HG02885 (cell line): ENCODE results near the gene FIGNL2.

Experiments used
- ATAC-seq: cut with Tn5 transposase; IDR thresholded peaks from one replicate; pipeline ENCODE4 v1.9.1; 2021; ENCODE audit warnings: mild to moderate bottlenecking; ENCODE audit not compliant: unreplicated experiment, poor library complexity

The FIGNL2 gene

DNA sequence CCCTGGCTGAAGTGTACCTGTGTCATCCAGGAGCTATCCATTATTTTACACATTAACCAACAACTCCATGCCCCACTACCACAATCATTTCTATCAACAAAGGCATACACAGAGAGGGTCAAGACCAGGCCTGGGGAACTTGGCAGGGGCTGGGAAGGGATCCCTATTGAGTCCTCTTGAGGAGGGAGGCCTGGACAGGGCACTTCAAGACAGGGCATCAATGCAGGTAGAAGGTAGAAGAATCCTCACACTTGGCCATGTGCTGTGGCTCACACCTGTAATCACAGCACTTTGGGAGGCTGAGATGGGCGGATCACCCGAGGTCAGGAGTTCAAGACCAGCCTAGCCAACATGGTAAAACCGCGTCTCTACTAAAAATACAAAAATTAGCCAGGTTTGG, 26.0 kb upstream of the FIGNL2 start:
- no peak for ATAC-seq

- ATAC-seq, result no peak
These were observed 25.5 kb upstream of the FIGNL2 start for GRCh38 chr12:51874000-51874399.

- no peak for ATAC-seq
These were observed 24.9 kb upstream of the FIGNL2 start for GRCh38 chr12:51873251-51873994.

- no peak for ATAC-seq
These were observed 24.1 kb upstream of the FIGNL2 start for GRCh38 chr12:51872689-51872981.

DNA sequence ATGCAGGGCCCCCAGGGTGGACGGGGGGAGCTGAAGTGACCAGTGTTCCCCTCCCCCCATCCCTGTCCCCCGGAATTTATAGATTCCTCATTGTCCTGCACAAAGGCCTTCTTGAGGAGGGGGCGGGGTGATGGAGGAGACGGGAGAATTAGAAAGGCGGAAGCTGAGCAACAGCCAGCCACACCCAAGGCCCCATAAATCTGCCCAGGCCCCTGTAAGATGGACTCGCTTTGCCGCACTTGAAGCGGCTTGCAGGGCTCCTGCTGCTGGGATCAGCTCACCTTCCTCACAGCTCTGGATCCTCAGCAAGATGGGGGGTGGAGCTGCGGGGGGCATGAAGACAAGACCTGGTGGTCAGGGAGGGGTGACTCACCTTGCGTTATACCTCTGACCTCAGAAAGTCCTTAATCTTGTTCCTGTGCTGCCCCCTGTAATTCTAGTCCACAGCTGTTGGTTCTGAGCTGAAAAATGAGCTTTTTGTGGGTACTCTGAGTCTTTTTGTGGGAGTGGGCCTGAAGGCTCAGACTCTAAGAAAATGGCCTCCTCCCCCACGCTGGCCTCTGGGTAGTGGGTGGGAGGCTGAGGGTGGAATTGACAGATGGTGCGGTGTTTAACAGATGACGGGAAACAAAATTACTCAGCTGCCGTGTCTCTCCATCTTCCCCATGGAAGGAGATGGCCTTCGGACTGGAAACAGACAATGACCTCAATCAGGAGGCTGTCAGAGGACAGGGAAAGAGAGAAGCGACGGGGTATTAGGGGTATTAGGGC, 23.6 kb upstream of the FIGNL2 start:
- no peak for ATAC-seq

DNA sequence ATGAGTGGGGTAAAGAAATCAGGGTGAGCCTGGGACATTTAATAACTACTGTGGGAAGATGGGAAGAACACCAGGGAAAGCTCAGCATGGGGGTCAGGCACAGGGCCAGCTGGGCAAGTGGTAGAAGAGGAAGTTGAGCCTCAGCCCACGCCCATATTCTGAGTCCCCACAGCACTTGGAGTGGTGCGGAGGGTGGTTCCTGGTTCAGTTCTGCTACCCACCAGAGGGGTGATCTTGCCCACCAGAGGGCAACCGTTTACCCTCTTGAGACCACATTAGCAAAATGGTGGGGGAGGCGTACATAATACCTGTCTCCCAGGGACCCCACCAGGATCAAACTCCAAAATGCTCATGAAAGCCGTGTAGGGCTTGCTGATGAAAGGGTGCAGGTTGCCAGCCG, 22.6 kb upstream of the FIGNL2 start:
- no peak for ATAC-seq

GRCh38 chr12:51870504-51870903, 22.0 kb upstream of the FIGNL2 start:
- ATAC-seq, result no peak

DNA sequence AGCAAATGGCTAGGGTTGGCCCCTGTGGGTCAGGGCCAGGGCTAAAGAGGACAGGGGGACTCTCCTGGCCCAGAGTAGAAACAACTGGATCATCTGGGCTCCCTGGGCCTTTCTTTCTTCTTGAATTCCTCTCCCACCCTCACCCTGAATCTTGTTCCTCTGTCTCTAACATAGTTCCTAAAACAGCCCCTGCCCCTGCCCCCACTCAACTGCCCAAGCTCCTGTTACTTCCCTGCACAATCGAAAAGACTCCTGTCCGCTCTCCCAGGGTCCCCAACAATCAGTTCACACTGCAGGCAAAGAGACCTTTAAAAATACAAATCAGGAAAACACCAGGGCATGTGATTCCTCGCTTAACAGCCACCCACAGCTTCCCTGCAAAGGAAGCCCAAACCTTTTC, 21.4 kb upstream of the FIGNL2 start:
- ATAC-seq, result no peak

GRCh38 chr12:51869496-51869865, 21.0 kb upstream of the FIGNL2 start:
- no peak for ATAC-seq

DNA sequence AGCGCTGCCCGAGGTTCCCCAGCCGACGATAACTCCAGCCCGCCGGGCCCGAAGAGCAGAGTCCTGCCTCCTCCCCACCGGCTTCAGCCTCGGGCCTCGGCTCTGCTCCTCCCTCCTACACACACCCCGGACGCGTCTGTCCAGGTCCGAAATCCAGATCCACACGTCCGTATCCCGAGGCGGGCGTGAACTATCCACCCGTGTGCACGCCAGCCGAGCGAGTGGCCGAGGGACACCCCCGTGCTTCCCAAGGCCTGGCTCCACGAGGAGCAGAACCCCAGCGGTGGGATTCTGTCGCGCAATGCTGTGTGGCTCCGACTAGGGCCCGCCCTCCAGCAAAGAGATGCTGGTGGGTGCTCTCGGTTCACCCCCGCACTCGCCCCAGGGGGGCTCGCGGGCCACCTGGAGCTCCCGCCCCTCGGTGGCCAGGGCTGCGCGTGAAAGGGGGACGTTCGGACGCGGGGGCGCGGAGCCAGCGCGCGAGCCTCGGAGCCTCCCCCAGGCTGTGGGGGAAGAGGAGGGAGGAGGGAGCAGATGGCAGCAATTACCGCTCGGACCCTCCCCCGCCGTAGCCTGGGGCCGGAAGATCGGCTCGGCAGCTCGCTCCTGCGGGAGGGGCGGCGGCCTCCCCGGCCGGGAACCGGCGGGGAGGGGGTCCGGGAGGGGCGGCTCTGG, 20.4 kb upstream of the FIGNL2 start:
- ATAC-seq, result no peak

- ATAC-seq, result no peak
These were observed 19.4 kb upstream of the FIGNL2 start for GRCh38 chr12:51867796-51868428.

DNA sequence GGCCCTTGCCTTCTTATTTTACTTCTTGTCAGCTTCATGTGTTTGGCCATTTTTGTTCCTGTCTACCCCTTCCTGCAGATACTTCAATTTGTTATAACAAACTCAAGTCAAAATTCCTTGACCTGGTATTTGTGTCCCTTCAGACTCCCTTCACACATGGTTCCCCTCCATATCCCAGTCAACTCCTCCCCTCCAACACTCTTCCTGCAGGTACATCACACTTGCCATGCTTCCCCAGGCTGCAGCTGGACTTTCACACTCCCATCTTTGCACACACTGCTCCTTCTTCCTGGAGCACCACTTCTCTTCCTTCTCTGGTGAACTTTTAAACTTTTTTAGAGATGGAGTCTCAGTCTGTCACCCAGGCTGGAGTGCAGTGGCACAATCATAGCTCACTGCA, 18.9 kb upstream of the FIGNL2 start:
- no peak for ATAC-seq

GRCh38 chr12:51866762-51867161, 18.2 kb upstream of the FIGNL2 start:
- no peak for ATAC-seq

GRCh38 chr12:51866324-51866723, 17.8 kb upstream of the FIGNL2 start:
- ATAC-seq, result no peak

DNA sequence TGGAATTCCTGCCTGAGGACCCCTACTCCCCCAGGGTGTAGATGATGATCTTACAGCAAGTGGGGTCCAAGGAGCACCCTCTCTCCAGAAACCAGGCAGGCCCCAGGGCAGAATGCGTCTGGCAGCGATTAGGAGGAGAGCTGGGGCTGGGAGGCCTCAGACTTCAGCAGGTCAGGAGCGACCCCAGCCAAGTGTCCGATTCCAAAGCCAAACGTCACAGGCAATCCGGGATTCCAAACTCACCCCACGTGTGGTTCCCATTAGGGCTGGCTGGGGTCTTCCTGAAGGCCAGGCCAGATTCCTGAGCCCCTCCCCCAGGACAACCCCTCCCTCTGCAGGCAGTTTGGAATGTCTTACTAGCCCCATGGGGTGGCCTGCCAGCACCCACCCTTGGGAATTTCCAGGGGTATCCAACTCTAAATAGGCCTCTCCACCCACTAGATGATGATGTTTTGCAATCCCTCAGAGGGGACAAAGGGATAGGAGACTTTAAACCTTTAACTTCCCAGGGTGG, 17.3 kb upstream of the FIGNL2 start:
- ATAC-seq, result no peak

GRCh38 chr12:51864833-51865670, 16.5 kb upstream of the FIGNL2 start:
- ATAC-seq, result no peak

- ATAC-seq, result no peak
These were observed 15.7 kb upstream of the FIGNL2 start for GRCh38 chr12:51863933-51864832.

DNA sequence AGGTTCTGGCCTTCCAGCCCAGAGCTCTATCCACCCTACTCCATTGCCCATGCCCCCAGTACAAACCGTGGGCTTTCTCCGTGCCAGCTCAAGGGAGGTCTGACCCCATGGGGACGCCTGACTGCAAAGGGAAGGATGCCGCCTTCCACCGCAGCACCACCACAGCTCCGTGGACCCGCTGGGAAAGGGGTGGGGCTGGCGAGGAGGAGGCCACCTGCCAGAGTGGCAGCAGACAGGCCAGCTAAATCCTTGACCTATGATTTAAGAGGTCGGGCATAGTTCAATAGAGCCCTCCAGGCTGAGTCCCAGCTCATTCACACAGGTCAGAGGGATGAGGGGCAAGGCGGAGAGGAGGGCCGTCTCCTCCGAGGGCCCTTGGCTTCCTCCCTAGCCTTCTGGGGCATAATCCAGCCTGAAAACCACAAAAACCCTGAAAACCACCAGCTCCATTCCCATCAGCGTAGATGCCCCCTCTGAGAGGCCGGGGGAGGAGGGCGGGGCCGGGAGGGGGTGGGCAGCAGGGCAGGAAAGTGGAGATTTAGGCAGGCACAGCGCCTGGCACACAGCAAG, 14.9 kb upstream of the FIGNL2 start:
- no peak for ATAC-seq

GRCh38 chr12:51862947-51863346, 14.4 kb upstream of the FIGNL2 start:
- no peak for ATAC-seq
